Endodermal cell (in vitro differentiated cells): ENCODE data around the gene DFFB. TPM values are rescaled to one million over a fixed set of nuclear protein-coding genes. Genes with fewer than 3 reads are reported as not detected.

Experiments
- DNase-seq: peaks from one replicate; pipeline ENCODE4 v3.0.0-alpha.2; 2017
- H3K27ac ChIP-seq: 2 replicates; pipeline ENCODE4 v1.5.1; 2013; ENCODE audit warnings: mild to moderate bottlenecking, low read depth, low read length, moderate library complexity
- H3K27me3 ChIP-seq: 2 replicates; pipeline ENCODE4 v1.6.1; 2013; ENCODE audit warnings: mild to moderate bottlenecking, low read length, moderate library complexity; ENCODE audit not compliant: insufficient read depth, control insufficient read depth, poor library complexity, severe bottlenecking
- H3K36me3 ChIP-seq: 2 replicates; pipeline ENCODE4 v1.7.0; 2013; ENCODE audit warnings: mild to moderate bottlenecking, low read length, moderate library complexity; ENCODE audit not compliant: control insufficient read depth, insufficient read depth
- H3K4me1 ChIP-seq: one replicate; pipeline ENCODE4 v1.7.0; 2013; ENCODE audit warnings: low read length; ENCODE audit not compliant: control insufficient read depth, insufficient read depth
- H3K4me3 ChIP-seq: 2 replicates; pipeline ENCODE4 v1.5.1; 2013; ENCODE audit warnings: mild to moderate bottlenecking, low read length, moderate library complexity
- H3K9ac ChIP-seq: 2 replicates; pipeline ENCODE4 v1.6.1; 2013; ENCODE audit warnings: mild to moderate bottlenecking, low read length, moderate library complexity; ENCODE audit not compliant: poor library complexity, severe bottlenecking; ENCODE audit errors: extremely low read depth
- H3K9me3 ChIP-seq: 2 replicates; pipeline ENCODE4 v1.6.1; 2013; ENCODE audit warnings: mild to moderate bottlenecking, low read length, moderate library complexity; ENCODE audit not compliant: control insufficient read depth
- H3K27ac Mint-ChIP-seq: 2 replicates; pipeline ENCODE4 v1.8.0; 2020; ENCODE audit warnings: mixed read lengths
- H3K27me3 Mint-ChIP-seq: 2 replicates; pipeline ENCODE4 v1.8.0; 2021; ENCODE audit warnings: mild to moderate bottlenecking, mixed read lengths; ENCODE audit not compliant: insufficient read depth
- H3K36me3 Mint-ChIP-seq: 2 replicates; pipeline ENCODE4 v1.8.0; 2020; ENCODE audit warnings: low read depth, mixed read lengths
- H3K4me1 Mint-ChIP-seq: 2 replicates; pipeline ENCODE4 v1.8.0; 2020; ENCODE audit warnings: mixed read lengths
- H3K4me3 Mint-ChIP-seq: 2 replicates; pipeline ENCODE4 v1.8.0; 2020; ENCODE audit warnings: mild to moderate bottlenecking, moderate library complexity, mixed read lengths
- H3K9me3 Mint-ChIP-seq: 2 replicates; pipeline ENCODE4 v1.8.0; 2020; ENCODE audit warnings: mild to moderate bottlenecking, mixed read lengths
- CTCF ChIP-seq: fragments of 200-600 bp; sonication (generic); conservative IDR thresholded peaks from 2 replicates; pipeline ENCODE4 v1.5.0; 2021; ENCODE audit warnings: antibody characterized with exemption, mild to moderate bottlenecking
- WGBS, 2 experiments: methylation state at CpG; one replicate each; pipeline versions ENCODE4 v1.1.5 to v1.1.7; 2013; ENCODE audit warnings: missing lambda C conversion rate in 2 of 2, mixed read lengths in 1 of 2; ENCODE audit not compliant: insufficient coverage in 1 of 2, insufficient read length in 1 of 2; 5-methylcytosine and 5-hydroxymethylcytosine counted together
- total RNA-seq, 2 donors: library from RNA; stranded (reverse); fragmentation: NEBNext Ultra II Directional in 1 of 2; extraction: Animal tissue kit (Norgen Biotek cat#: 25700) in 1 of 2; gene quantifications; 2 replicates in 1 of 2; 3 replicates in 1 of 2; pipeline ENCODE4 v1.2.1, GENCODE V29; 2021

Gene DFFB
- total RNA-seq, 2 donors from 2014 or later = 7.2 to 7.6 TPM

GRCh38 chr1:3892748-3893147 lies 35.5 kb downstream of the DFFB start:
- Mint-ChIP-seq H3K27ac (no peak overlapping the region), H3K9me3 (peaks cover 1% of the 10 kb centered on the region), H3K4me1 (no peaks in the 10 kb centered on the region), H3K27me3 (no peaks in the 10 kb centered on the region), H3K4me3 (no peak overlapping the region), H3K36me3 (peaks cover 54% of the 10 kb centered on the region)
- no peak for TF ChIP-seq CTCF
- no peak for DNase-seq
- Histone ChIP-seq H3K9ac (no peak overlapping the region), H3K36me3 (peaks cover 54% of the 10 kb centered on the region), H3K27me3 (no peaks in the 10 kb centered on the region), H3K27ac (no peak overlapping the region), H3K4me3 (no peak overlapping the region), H3K4me1 (no peaks in the 10 kb centered on the region), H3K9me3 (peaks cover under 1% of the 10 kb centered on the region)
- 88 to 94% methylated on average over 13 to 14 of the region's 14 CpGs for WGBS, 2 experiments

DNA sequence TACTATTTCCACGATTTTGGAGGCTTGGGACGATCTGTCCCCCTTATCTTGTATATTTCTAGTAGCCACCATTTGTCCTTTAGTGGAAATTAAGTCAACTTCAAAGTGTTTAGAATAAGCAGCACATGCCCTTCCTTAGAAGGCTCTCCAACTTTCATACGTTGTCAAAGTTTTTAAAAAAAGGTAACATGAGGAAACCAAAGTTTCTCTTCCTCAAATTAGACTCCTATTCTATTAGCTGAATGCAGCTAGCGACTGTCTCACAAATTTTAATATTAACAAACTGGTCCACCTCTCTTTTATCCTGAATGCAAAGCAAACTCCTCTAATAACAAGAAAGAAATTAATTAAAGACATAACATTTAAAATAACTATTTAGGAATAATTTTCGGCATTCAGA lies 35.9 kb downstream of the DFFB start:
- Histone ChIP-seq H3K36me3 (peaks cover 50% of the 10 kb centered on the region), H3K9me3 (peaks cover 5% of the 10 kb centered on the region), H3K4me1 (no peaks in the 10 kb centered on the region), H3K4me3 (no peak overlapping the region), H3K9ac (no peak overlapping the region), H3K27ac (no peak overlapping the region), H3K27me3 (no peaks in the 10 kb centered on the region)
- peaks cover 4% of the 10 kb centered on the region for H3K9me3 Mint-ChIP-seq
- TF ChIP-seq CTCF = no peak
- no peak overlapping the region for H3K27ac Mint-ChIP-seq
- WGBS, 2 experiments = 90 to 91% methylated on average over 4 to 5 of the region's 5 CpGs
- no peaks in the 10 kb centered on the region for H3K27me3 Mint-ChIP-seq
- H3K4me1 Mint-ChIP-seq = no peaks in the 10 kb centered on the region
- H3K4me3 Mint-ChIP-seq = no peak overlapping the region
- no peak for DNase-seq
- peaks cover 52% of the 10 kb centered on the region for H3K36me3 Mint-ChIP-seq

- peaks cover 2% of the 10 kb centered on the region for H3K4me1 Mint-ChIP-seq
- no peaks in the 10 kb centered on the region for H3K27me3 ChIP-seq
- peaks cover 12% of the 10 kb centered on the region for H3K9me3 ChIP-seq
- no peak overlapping the region for H3K27ac Mint-ChIP-seq
- H3K4me3 ChIP-seq = no peak overlapping the region
- no peaks in the 10 kb centered on the region for H3K4me1 ChIP-seq
- no peak overlapping the region for H3K27ac ChIP-seq
- peaks cover 43% of the 10 kb centered on the region for H3K36me3 Mint-ChIP-seq
- TF ChIP-seq CTCF = no peak
- peaks cover 43% of the 10 kb centered on the region for H3K36me3 ChIP-seq
- peaks cover 8% of the 10 kb centered on the region for H3K9me3 Mint-ChIP-seq
- no peaks in the 10 kb centered on the region for H3K27me3 Mint-ChIP-seq
- no peak overlapping the region for H3K4me3 Mint-ChIP-seq
- 93 to 96% methylated on average over 8 to 17 of the region's 17 CpGs for WGBS, 2 experiments
- no peak overlapping the region for H3K9ac ChIP-seq
- DNase-seq = no peak
These were observed 37.5 kb downstream of the DFFB start for GRCh38 chr1:3894626-3895278.
